ENCODE measurements around the gene GALT.

- TF ChIP-seq, protein P1, sequence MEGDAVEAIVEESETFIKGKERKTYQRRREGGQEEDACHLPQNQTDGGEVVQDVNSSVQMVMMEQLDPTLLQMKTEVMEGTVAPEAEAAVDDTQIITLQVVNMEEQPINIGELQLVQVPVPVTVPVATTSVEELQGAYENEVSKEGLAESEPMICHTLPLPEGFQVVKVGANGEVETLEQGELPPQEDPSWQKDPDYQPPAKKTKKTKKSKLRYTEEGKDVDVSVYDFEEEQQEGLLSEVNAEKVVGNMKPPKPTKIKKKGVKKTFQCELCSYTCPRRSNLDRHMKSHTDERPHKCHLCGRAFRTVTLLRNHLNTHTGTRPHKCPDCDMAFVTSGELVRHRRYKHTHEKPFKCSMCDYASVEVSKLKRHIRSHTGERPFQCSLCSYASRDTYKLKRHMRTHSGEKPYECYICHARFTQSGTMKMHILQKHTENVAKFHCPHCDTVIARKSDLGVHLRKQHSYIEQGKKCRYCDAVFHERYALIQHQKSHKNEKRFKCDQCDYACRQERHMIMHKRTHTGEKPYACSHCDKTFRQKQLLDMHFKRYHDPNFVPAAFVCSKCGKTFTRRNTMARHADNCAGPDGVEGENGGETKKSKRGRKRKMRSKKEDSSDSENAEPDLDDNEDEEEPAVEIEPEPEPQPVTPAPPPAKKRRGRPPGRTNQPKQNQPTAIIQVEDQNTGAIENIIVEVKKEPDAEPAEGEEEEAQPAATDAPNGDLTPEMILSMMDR (IDR thresholded peaks at IDR 0.05), result no peak
- TF ChIP-seq POLR2A (IDR thresholded peaks at IDR 0.05), result no peak
These were observed 8.9 kb downstream of the GALT start for GRCh38 chr9:34655394-34655793.
